ENCODE measurements around the gene MZT2A.
"Not testable (repeated sequence)": the region's sequence is repeated elsewhere in the genome, so short reads cannot be mapped to it uniquely, and the experiment has no call there.

The MZT2A gene

DNA sequence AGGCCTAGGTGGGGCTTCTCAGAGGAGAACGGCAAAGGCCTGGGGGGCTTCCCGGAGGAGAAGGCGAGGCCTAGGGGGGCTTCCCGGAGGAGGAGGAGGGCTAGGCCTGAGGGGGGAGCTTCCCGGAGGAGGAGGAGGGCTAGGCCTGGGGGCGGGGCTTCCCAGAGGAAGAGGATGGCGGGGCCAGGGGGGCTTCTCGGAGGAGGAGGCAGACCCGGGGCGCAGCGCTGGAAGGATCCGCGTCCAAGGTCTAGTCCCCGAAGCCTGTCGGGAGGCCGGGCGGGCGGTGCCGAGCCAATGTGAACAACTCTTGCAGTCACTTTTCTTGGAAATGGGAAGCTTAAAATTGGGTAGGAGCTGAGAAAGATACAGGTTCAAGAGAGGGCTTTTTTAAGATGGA is 46.3 kb downstream of the MZT2A start:
- DNase-seq, result no peak

- DNase-seq, result not testable (repeated sequence)
Measured at GRCh38 chr2:131445515-131445797, 46.7 kb downstream of the MZT2A start.

- DNase-seq, result not testable (repeated sequence)
Measured at GRCh38 chr2:131444736-131445514, 47.3 kb downstream of the MZT2A start.

DNA sequence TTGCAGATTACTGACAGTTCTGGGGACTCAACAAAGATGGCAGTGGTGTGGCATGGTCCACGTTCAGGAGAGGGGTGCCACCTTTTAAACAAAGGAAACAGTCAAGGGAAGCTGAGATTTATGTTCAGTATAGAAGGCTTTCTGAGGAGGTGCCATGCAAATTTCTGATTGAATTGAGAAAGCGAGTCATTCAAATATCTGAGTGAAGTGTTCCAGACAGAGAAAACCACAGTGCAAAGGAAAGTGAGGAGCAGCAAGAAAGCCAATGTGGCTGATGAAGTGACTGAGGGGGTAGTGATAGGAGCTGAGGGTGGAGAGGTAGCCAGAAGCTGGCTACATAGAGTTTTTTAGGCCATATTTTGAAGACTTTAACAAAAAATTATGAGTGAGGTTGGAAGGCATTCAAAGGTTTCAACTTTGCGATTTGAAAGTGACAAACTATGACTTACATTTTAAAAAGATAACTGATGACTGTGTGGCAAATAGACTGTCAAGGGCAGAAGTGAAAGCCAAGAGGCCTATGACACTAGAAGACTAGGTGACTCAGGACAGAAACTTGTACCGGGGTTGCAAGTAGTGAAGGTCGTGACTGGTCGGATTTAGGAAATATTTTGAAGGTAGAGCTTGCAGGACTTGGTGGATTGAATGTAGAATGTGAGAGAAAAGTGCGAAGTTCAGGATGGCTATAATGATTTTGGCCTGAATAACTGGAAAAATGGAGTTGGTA is 51.3 kb downstream of the MZT2A start:
- not testable (repeated sequence) for DNase-seq
